Measurements from ENCODE around the gene PCNX2.

DNA sequence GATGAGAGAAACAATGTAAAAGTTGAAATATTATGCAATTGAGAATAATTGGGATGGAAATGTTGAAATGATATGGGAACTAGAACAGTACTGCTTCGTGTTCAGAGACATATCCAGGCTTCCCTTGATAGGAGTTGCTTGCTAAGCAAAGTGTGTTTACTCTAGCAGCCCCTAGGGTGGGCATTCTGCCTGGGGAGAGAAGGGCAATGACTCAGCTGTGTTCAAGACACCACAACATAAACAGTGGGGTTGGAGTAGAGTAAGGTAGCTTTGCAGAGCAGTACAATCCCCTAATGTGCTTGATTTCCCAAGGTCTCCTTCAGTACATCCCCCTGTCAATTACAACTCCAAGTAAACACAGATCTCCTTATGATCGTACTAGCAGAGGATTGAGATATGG, 4.8 kb upstream of the PCNX2 start:
- TF ChIP-seq, protein P1, sequence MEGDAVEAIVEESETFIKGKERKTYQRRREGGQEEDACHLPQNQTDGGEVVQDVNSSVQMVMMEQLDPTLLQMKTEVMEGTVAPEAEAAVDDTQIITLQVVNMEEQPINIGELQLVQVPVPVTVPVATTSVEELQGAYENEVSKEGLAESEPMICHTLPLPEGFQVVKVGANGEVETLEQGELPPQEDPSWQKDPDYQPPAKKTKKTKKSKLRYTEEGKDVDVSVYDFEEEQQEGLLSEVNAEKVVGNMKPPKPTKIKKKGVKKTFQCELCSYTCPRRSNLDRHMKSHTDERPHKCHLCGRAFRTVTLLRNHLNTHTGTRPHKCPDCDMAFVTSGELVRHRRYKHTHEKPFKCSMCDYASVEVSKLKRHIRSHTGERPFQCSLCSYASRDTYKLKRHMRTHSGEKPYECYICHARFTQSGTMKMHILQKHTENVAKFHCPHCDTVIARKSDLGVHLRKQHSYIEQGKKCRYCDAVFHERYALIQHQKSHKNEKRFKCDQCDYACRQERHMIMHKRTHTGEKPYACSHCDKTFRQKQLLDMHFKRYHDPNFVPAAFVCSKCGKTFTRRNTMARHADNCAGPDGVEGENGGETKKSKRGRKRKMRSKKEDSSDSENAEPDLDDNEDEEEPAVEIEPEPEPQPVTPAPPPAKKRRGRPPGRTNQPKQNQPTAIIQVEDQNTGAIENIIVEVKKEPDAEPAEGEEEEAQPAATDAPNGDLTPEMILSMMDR (IDR thresholded peaks at IDR 0.05), result no peak
- TF ChIP-seq ZFX (IDR thresholded peaks at IDR 0.05; ENCODE audit: borderline replicate concordance), result no peak

All from 22Rv1 (cell line).